T-helper 17 cell (primary cell): ENCODE measurements around the gene SLC16A4. TPM values are rescaled to one million over a fixed set of nuclear protein-coding genes. Genes with fewer than 3 reads are reported as not detected.

Experiments used
- ATAC-seq: fragments of 150-1000 bp; cut with Tn5 transposase; 2 replicates; pipeline ENCODE4 v1.10.0; 2021; ENCODE audit warnings: mild to moderate bottlenecking, moderate library complexity
- DNase-seq, 3 donors: peaks; one replicate each; pipeline versions ENCODE4 v3.0.0 to v3.0.0-alpha.2; 2020 to 2021
- H3K9me3 ChIP-seq: one replicate; pipeline ENCODE4 v1.7.0; 2013; ENCODE audit warnings: low read length, mild to moderate bottlenecking; ENCODE audit not compliant: control insufficient read depth, poor library complexity, severe bottlenecking
- H3K27ac Mint-ChIP-seq: one replicate; pipeline ENCODE4 v1.8.0; 2022; ENCODE audit warnings: mild to moderate bottlenecking, moderate library complexity, mixed read lengths
- H3K27me3 Mint-ChIP-seq: one replicate; pipeline ENCODE4 v1.8.0; 2022; ENCODE audit warnings: mixed read lengths
- H3K36me3 Mint-ChIP-seq: one replicate; pipeline ENCODE4 v1.8.0; 2022; ENCODE audit warnings: low read depth, mixed read lengths
- H3K4me1 Mint-ChIP-seq: one replicate; pipeline ENCODE4 v1.8.0; 2022; ENCODE audit warnings: mild to moderate bottlenecking, mixed read lengths
- H3K4me3 Mint-ChIP-seq: one replicate; pipeline ENCODE4 v1.8.0; 2022; ENCODE audit warnings: mild to moderate bottlenecking, moderate library complexity, mixed read lengths
- total RNA-seq, 4 donors: library from RNA in 2 of 4; stranded (reverse) in 2 of 4; gene quantifications; one replicate each; pipeline ENCODE4 v1.2.3 and lab custom pipeline; 2022 to 2026

The SLC16A4 gene
- total RNA-seq, 2 donors from 2014 or later, result 0.20 to 0.29 TPM

GRCh38 chr1:110324667-110325066, 66.2 kb downstream of the SLC16A4 start:
- Mint-ChIP-seq H3K27me3 (peaks cover 6% of the 10 kb centered on the region), H3K4me3 (no peak overlapping the region), H3K27ac (no peak overlapping the region), H3K4me1 (peaks cover 2% of the 10 kb centered on the region), H3K36me3 (no peaks in the 10 kb centered on the region)
- DNase-seq, result no peak
- no peak for ATAC-seq
- no peaks in the 10 kb centered on the region for H3K9me3 ChIP-seq

GRCh38 chr1:110321846-110322245, 69.0 kb downstream of the SLC16A4 start:
- no peaks in the 10 kb centered on the region for H3K9me3 ChIP-seq
- H3K4me3 Mint-ChIP-seq, result no peak overlapping the region
- H3K36me3 Mint-ChIP-seq, result peaks cover 3% of the 10 kb centered on the region
- H3K27me3 Mint-ChIP-seq, result peaks cover 6% of the 10 kb centered on the region
- H3K4me1 Mint-ChIP-seq, result peaks cover 2% of the 10 kb centered on the region
- H3K27ac Mint-ChIP-seq, result no peak overlapping the region
- DNase-seq (no peak), ATAC-seq (no peak)

- H3K27ac Mint-ChIP-seq, result no peak overlapping the region
- H3K4me3 Mint-ChIP-seq, result no peak overlapping the region
- H3K36me3 Mint-ChIP-seq, result peaks cover 3% of the 10 kb centered on the region
- H3K27me3 Mint-ChIP-seq, result peaks cover 6% of the 10 kb centered on the region
- DNase-seq (no peak), ATAC-seq (no peak)
- H3K4me1 Mint-ChIP-seq, result peaks cover 2% of the 10 kb centered on the region
- H3K9me3 ChIP-seq, result no peaks in the 10 kb centered on the region
Measured at GRCh38 chr1:110321045-110321444, 69.8 kb downstream of the SLC16A4 start.

- no peak overlapping the region for H3K4me3 Mint-ChIP-seq
- DNase-seq (no peak), ATAC-seq (no peak)
- H3K36me3 Mint-ChIP-seq, result peaks cover 3% of the 10 kb centered on the region
- H3K27ac Mint-ChIP-seq, result no peak overlapping the region
- H3K9me3 ChIP-seq, result no peaks in the 10 kb centered on the region
- peaks cover 6% of the 10 kb centered on the region for H3K27me3 Mint-ChIP-seq
- peaks cover 2% of the 10 kb centered on the region for H3K4me1 Mint-ChIP-seq
Measured at GRCh38 chr1:110320168-110320518, 70.7 kb downstream of the SLC16A4 start.

GRCh38 chr1:110319332-110320167, 71.3 kb downstream of the SLC16A4 start:
- Mint-ChIP-seq H3K4me1 (peaks cover 2% of the 10 kb centered on the region), H3K4me3 (no peak overlapping the region), H3K36me3 (peaks cover 3% of the 10 kb centered on the region), H3K27me3 (peaks cover 6% of the 10 kb centered on the region), H3K27ac (no peak overlapping the region)
- ATAC-seq, result no peak
- no peaks in the 10 kb centered on the region for H3K9me3 ChIP-seq
- DNase-seq, result no peak

GRCh38 chr1:110318046-110318445, 72.8 kb downstream of the SLC16A4 start:
- DNase-seq (no peak), ATAC-seq (no peak)
- Mint-ChIP-seq H3K27ac (no peak overlapping the region), H3K27me3 (peaks cover 6% of the 10 kb centered on the region), H3K36me3 (peaks cover 3% of the 10 kb centered on the region), H3K4me3 (no peak overlapping the region), H3K4me1 (peaks cover 2% of the 10 kb centered on the region)
- H3K9me3 ChIP-seq, result no peaks in the 10 kb centered on the region

- DNase-seq (no peak), ATAC-seq (no peak)
- H3K27ac Mint-ChIP-seq, result no peak overlapping the region
- H3K27me3 Mint-ChIP-seq, result peaks cover 1% of the 10 kb centered on the region
- no peaks in the 10 kb centered on the region for H3K9me3 ChIP-seq
- peaks cover 4% of the 10 kb centered on the region for H3K4me1 Mint-ChIP-seq
- no peak overlapping the region for H3K4me3 Mint-ChIP-seq
- peaks cover 3% of the 10 kb centered on the region for H3K36me3 Mint-ChIP-seq
Measured at GRCh38 chr1:110316735-110317134, 74.1 kb downstream of the SLC16A4 start.

Other genes starting within 250 kb of the SLC16A4 start
- gene SLC6A17, start 240.5 kb downstream of the SLC16A4 start, total RNA-seq, result not detected
- 10 to 100 TPM; 12.2 to 14.7 TPM for gene KCNC4, start 180.7 kb downstream of the SLC16A4 start, total RNA-seq
- gene RBM15, start 51.6 kb downstream of the SLC16A4 start, total RNA-seq, result 10 to 100 TPM; 40.5 to 45.2 TPM
- 10 to 100 TPM; 78.2 to 79.1 TPM for gene LAMTOR5, start 16.7 kb upstream of the SLC16A4 start, total RNA-seq
- not detected for gene PROK1, start 60.1 kb upstream of the SLC16A4 start, total RNA-seq
- not detected for gene KCNA10, start 128.1 kb upstream of the SLC16A4 start, total RNA-seq
- 1 to 10 TPM; 3.1 to 3.9 TPM for gene KCNA2, start 215.3 kb upstream of the SLC16A4 start, total RNA-seq